ENCODE measurements around the gene TM4SF4. TPM values are rescaled to one million over a fixed set of nuclear protein-coding genes. Genes with fewer than 3 reads are reported as not detected.

The TM4SF4 gene
- total RNA-seq, 2 experiments from 2014 or later: not detected

DNA sequence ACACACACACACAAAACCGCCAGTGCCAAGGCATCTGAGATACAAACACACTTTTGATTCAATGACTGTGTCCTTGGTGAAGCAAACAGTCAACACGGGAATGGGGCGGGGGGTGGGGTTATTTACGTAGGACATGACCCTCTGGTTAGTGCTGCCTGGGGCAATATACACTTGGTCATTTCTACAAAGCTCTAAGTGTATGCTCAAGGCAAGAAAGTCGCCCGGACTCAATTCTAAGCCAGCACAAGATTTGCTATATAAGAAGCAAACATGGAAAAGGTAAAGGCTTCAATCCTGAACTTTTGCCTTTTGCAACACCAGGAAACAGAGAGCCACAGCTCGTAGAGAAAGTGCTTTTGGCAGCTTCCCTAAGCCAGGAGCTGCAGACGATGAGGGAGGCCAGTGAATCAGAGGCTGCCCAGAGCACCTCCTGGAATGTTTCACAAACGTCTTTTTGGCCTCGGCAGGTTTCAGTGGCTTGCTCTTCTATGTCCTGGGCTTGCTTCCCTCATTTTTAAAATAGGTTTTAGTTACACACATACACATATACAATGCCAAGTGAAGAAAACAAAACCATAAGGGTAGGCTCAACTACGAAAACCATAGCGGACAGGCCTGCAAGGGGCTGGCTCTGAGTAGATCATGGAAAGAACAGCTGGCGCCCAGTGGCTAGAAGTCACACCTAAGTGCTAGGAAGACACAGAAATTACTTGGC, 73.6 kb downstream of the TM4SF4 start:
- ChIA-PET POLR2A (no interaction called here), CTCF (interaction anchor here (0.6 kb wide), 1 partner anchor 170 kb away, joined by 5 read pairs; no protein-coding TSS in a partner anchor)
- Mint-ChIP-seq H3K27ac (no peak overlapping the region), H3K27me3 (peaks cover 1% of the 10 kb centered on the region), H3K4me1 (ENCODE audit: low read depth) (no peaks in the 10 kb centered on the region), H3K36me3 (no peaks in the 10 kb centered on the region), H3K4me3 (no peak overlapping the region), H3K9me3 (no peaks in the 10 kb centered on the region)
- no peak for DNase-seq
- intact Hi-C loops (cut with micrococcal nuclease): no loop called here

GRCh38 chr3:149548669-149549065, 74.2 kb downstream of the TM4SF4 start:
- Mint-ChIP-seq H3K36me3 (no peaks in the 10 kb centered on the region), H3K9me3 (no peaks in the 10 kb centered on the region), H3K4me1 (ENCODE audit: low read depth) (no peaks in the 10 kb centered on the region), H3K27me3 (peaks cover 1% of the 10 kb centered on the region), H3K4me3 (no peak overlapping the region), H3K27ac (no peak overlapping the region)
- intact Hi-C loops (cut with micrococcal nuclease): no loop called here
- POLR2A ChIA-PET: no interaction called here
- no peak for DNase-seq
- CTCF ChIA-PET: no interaction called here

DNA sequence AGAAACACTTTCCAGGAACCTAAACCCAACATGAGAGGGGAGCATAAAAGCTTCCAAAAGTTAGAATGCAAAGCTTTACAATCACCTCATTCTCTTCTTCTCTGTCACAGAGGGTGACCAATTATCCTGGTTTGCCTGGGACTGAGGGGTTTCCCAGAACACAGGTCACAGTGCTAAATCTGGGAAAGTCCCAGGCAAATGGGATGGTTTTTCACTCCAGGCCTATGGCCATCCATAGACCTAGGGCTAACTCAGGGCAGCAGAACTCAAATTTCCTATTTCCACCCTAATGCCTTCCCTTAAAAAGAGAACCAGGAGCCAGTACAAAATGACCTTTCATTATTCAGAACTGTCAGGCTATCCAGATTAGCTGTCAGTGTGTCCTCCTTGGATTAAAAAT, 77.0 kb downstream of the TM4SF4 start:
- intact Hi-C loops (cut with micrococcal nuclease): no loop called here
- Mint-ChIP-seq H3K4me3 (no peak overlapping the region), H3K4me1 (ENCODE audit: low read depth) (no peaks in the 10 kb centered on the region), H3K9me3 (no peaks in the 10 kb centered on the region), H3K27me3 (peaks cover 1% of the 10 kb centered on the region), H3K27ac (no peak overlapping the region), H3K36me3 (no peaks in the 10 kb centered on the region)
- CTCF ChIA-PET: no interaction called here
- no peak for DNase-seq
- POLR2A ChIA-PET: no interaction called here

DNA sequence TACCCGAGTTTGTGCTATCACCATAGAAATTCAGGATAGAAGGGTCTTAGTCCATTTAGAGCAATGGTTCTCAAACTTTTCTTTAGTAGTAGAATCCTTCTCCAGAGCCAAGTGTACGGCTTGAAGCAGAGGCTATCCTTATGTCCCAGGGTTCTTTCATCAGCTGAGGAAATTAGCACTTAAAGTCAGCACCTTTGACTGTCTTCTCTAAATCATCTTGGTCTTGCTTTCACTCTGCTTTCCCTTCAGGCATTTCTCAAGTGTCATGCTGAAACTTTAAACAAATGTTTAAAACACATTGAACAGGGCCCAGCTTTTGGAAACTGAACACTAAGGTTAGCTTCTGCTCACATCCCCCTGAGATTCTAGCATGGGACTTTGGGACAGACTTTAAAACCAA, 78.2 kb downstream of the TM4SF4 start:
- H3K36me3 Mint-ChIP-seq: no peaks in the 10 kb centered on the region
- H3K27me3 Mint-ChIP-seq: peaks cover 1% of the 10 kb centered on the region
- ChIA-PET POLR2A (no interaction called here), CTCF (no interaction called here)
- H3K27ac Mint-ChIP-seq: no peak overlapping the region
- intact Hi-C loops (cut with micrococcal nuclease): no loop called here
- no peak overlapping the region for H3K4me3 Mint-ChIP-seq
- H3K4me1 Mint-ChIP-seq (ENCODE audit: low read depth): no peaks in the 10 kb centered on the region
- H3K9me3 Mint-ChIP-seq: no peaks in the 10 kb centered on the region
- no peak for DNase-seq

Other genes with a start within 250 kb of the TM4SF4 start
- not detected for gene TM4SF18, start 141.1 kb upstream of the TM4SF4 start, total RNA-seq
- under 1 TPM; 0.83 to 0.92 TPM for gene TM4SF1, start 97.0 kb upstream of the TM4SF4 start, total RNA-seq
- gene WWTR1, start 183.3 kb downstream of the TM4SF4 start, total RNA-seq: 1 to 10 TPM; 1.0 to 1.2 TPM